OCI-LY1 (cell line): ENCODE results near the gene NINJ2.

Source experiments
- H2AFZ ChIP-seq: fragments of 200-600 bp; sonication (generic), shearing (Covaris generic); 2 replicates; pipeline ENCODE4 v1.6.0; 2014; ENCODE audit warnings: antibody characterized with exemption, mild to moderate bottlenecking, low read length
- H3F3A ChIP-seq: fragments of 200-600 bp; sonication (generic), shearing (Covaris generic); 2 replicates; pipeline ENCODE4 v1.6.0; 2014; ENCODE audit warnings: mild to moderate bottlenecking, antibody characterized with exemption, low read length, moderate library complexity; ENCODE audit not compliant: insufficient read depth
- H3K27ac ChIP-seq: fragments of 200-600 bp; sonication (generic); 2 replicates; pipeline ENCODE4 v1.5.1; 2014; ENCODE audit warnings: low read length, mixed run types, mild to moderate bottlenecking, low read depth; ENCODE audit not compliant: poor library complexity, severe bottlenecking
- H3K27me3 ChIP-seq: fragments of 200-600 bp; sonication (generic); 2 replicates; pipeline ENCODE4 v1.6.0; 2014; ENCODE audit warnings: antibody characterized with exemption, mild to moderate bottlenecking, low read length, moderate library complexity; ENCODE audit not compliant: insufficient read depth
- H3K36me3 ChIP-seq: fragments of 200-600 bp; sonication (generic); 2 replicates; pipeline ENCODE4 v1.6.1; 2014; ENCODE audit warnings: mild to moderate bottlenecking, antibody characterized with exemption, low read length, moderate library complexity, mixed read lengths; ENCODE audit not compliant: insufficient read depth
- H3K4me1 ChIP-seq: fragments of 200-600 bp; sonication (generic); 2 replicates; pipeline ENCODE4 v1.5.1; 2014; ENCODE audit warnings: mild to moderate bottlenecking, low read length, moderate library complexity; ENCODE audit not compliant: insufficient read depth, severe bottlenecking
- H3K4me2 ChIP-seq: fragments of 200-600 bp; sonication (generic), shearing (Covaris generic); 2 replicates; pipeline ENCODE4 v1.6.1; 2014; ENCODE audit warnings: low read length
- H3K4me3 ChIP-seq: fragments of 200-600 bp; sonication (generic); 2 replicates; pipeline ENCODE4 v1.5.1; 2014; ENCODE audit warnings: low read length, low read depth, mild to moderate bottlenecking, mixed read lengths; ENCODE audit not compliant: poor library complexity, severe bottlenecking
- H3K79me2 ChIP-seq: fragments of 200-600 bp; shearing (Covaris generic); 2 replicates; pipeline ENCODE4 v1.6.1; 2016; ENCODE audit warnings: mixed run types, low read length, mixed read lengths; ENCODE audit not compliant: insufficient read depth
- H3K9ac ChIP-seq: fragments of 200-600 bp; sonication (generic), shearing (Covaris generic); 2 replicates; pipeline ENCODE4 v1.6.1; 2014; ENCODE audit warnings: mild to moderate bottlenecking, low read length, mixed read lengths
- H3K9me2 ChIP-seq: fragments of 200-600 bp; sonication (generic), shearing (Covaris generic); 2 replicates; pipeline ENCODE4 v1.6.1; 2014; ENCODE audit warnings: low read depth, mild to moderate bottlenecking, low read length, mixed read lengths
- H3K9me3 ChIP-seq: fragments of 200-600 bp; shearing (Covaris generic); 2 replicates; pipeline ENCODE4 v1.6.1; 2014; ENCODE audit warnings: low read length, mixed read lengths
- H4K20me1 ChIP-seq: fragments of 200-600 bp; sonication (generic), shearing (Covaris generic); 2 replicates; pipeline ENCODE4 v1.6.0; 2016; ENCODE audit warnings: mild to moderate bottlenecking, low read length; ENCODE audit not compliant: insufficient read depth
- CTCF ChIP-seq: fragments of 200-600 bp; sonication (generic), shearing (Covaris generic); IDR thresholded peaks from 2 replicates; pipeline ENCODE4 v1.5.1; 2017; ENCODE audit warnings: mild to moderate bottlenecking, antibody characterized with exemption, low read length, moderate library complexity, mixed read lengths
- EZH2 ChIP-seq: fragments of 200-600 bp; sonication (generic), shearing (Covaris generic); IDR thresholded peaks from 2 replicates; pipeline ENCODE4 v1.8.0; 2017; ENCODE audit warnings: borderline replicate concordance, mixed run types, mild to moderate bottlenecking, antibody characterized with exemption, low read length, moderate library complexity, mixed read lengths

The NINJ2 gene

GRCh38 chr12:623865-624372, 39.3 kb downstream of the NINJ2 start:
- no peaks in the 10 kb centered on the region for H3K9me3 ChIP-seq
- no peaks in the 10 kb centered on the region for H3K27me3 ChIP-seq
- H3K27ac ChIP-seq = no peak overlapping the region
- H3K9ac ChIP-seq = no peak overlapping the region
- H3F3A ChIP-seq = no peaks in the 10 kb centered on the region
- no peak overlapping the region for H2AFZ ChIP-seq
- H3K4me3 ChIP-seq = no peak overlapping the region
- peaks cover 14% of the 10 kb centered on the region for H3K36me3 ChIP-seq
- no peak overlapping the region for H3K4me2 ChIP-seq
- H3K9me2 ChIP-seq = no peaks in the 10 kb centered on the region
- H3K79me2 ChIP-seq = no peaks in the 10 kb centered on the region
- TF ChIP-seq CTCF (no peak), EZH2 (no peak)
- H4K20me1 ChIP-seq = no peaks in the 10 kb centered on the region
- H3K4me1 ChIP-seq = peaks cover 27% of the 10 kb centered on the region

GRCh38 chr12:623172-623864, 39.9 kb downstream of the NINJ2 start:
- Histone ChIP-seq H3K36me3 (peaks cover 20% of the 10 kb centered on the region), H3K27me3 (no peaks in the 10 kb centered on the region), H3K4me2 (no peak overlapping the region), H2AFZ (no peak overlapping the region), H3K4me1 (peaks cover 21% of the 10 kb centered on the region), H3K9me2 (no peaks in the 10 kb centered on the region), H3K79me2 (no peaks in the 10 kb centered on the region), H3K9ac (no peak overlapping the region), H3K4me3 (no peak overlapping the region), H3K27ac (no peak overlapping the region), H3F3A (no peaks in the 10 kb centered on the region), H3K9me3 (no peaks in the 10 kb centered on the region), H4K20me1 (no peaks in the 10 kb centered on the region)
- TF ChIP-seq EZH2 (no peak), CTCF (no peak)

- no peak overlapping the region for H3K4me3 ChIP-seq
- H3K9ac ChIP-seq = no peak overlapping the region
- no peaks in the 10 kb centered on the region for H3K27me3 ChIP-seq
- no peaks in the 10 kb centered on the region for H3K9me2 ChIP-seq
- H3K4me2 ChIP-seq = no peak overlapping the region
- no peaks in the 10 kb centered on the region for H3F3A ChIP-seq
- no peak overlapping the region for H2AFZ ChIP-seq
- no peaks in the 10 kb centered on the region for H3K79me2 ChIP-seq
- H3K36me3 ChIP-seq = peaks cover 23% of the 10 kb centered on the region
- H3K27ac ChIP-seq = no peak overlapping the region
- no peaks in the 10 kb centered on the region for H3K9me3 ChIP-seq
- H3K4me1 ChIP-seq = peaks cover 12% of the 10 kb centered on the region
- no peak for TF ChIP-seq CTCF
- no peak for TF ChIP-seq EZH2
- no peaks in the 10 kb centered on the region for H4K20me1 ChIP-seq
These were observed 40.8 kb downstream of the NINJ2 start for GRCh38 chr12:622416-622815.
